Epithelial cell of proximal tubule (primary cell): ENCODE results near the gene ALG14. TPM values are rescaled to one million over a fixed set of nuclear protein-coding genes. Genes with fewer than 3 reads are reported as not detected.

Source experiments
- DNase-seq: peaks from one replicate; pipeline ENCODE4 v3.0.0-alpha.2; 2011; ENCODE audit warnings: low read depth
- H3K4me3 ChIP-seq: 2 replicates; pipeline ENCODE4 v1.5.1; 2011; ENCODE audit warnings: low read depth, mild to moderate bottlenecking, low read length
- CTCF ChIP-seq: conservative IDR thresholded peaks from 2 replicates; pipeline ENCODE4 v1.5.1; 2012; ENCODE audit warnings: low read depth, mild to moderate bottlenecking, low read length
- total RNA-seq: library from RNA; depleted of rRNA; stranded (reverse); fragments of >200 nt; gene quantifications from 2 replicates; pipeline ENCODE4 v1.2.3, GENCODE V29; 2015

The ALG14 gene
- total RNA-seq, 1 donor from 2014 or later, result 1.1 TPM

GRCh38 chr1:94979131-94979530 lies 93.6 kb downstream of the ALG14 start:
- no peak for DNase-seq
- TF ChIP-seq CTCF, result no peak
- no peak overlapping the region for H3K4me3 ChIP-seq

- no peak for TF ChIP-seq CTCF
- DNase-seq, result no peak
- H3K4me3 ChIP-seq, result no peak overlapping the region
Observed at GRCh38 chr1:94978401-94978800, 94.3 kb downstream of the ALG14 start.

- no peak for TF ChIP-seq CTCF
Observed at GRCh38 chr1:94976971-94977548, 95.7 kb downstream of the ALG14 start.

GRCh38 chr1:94974824-94975223 lies 97.9 kb downstream of the ALG14 start:
- no peak for DNase-seq
- H3K4me3 ChIP-seq, result no peak overlapping the region
- no peak for TF ChIP-seq CTCF

More at GRCh38 chr1:94976971-94977548, 95.7 kb downstream of the ALG14 start:
- DNase-seq, result no peak
- H3K4me3 ChIP-seq, result no peak overlapping the region

GRCh38 chr1:94974241-94974640 lies 98.5 kb downstream of the ALG14 start:
- TF ChIP-seq CTCF, result no peak
- peak; percentile 85 for DNase-seq
- no peak overlapping the region for H3K4me3 ChIP-seq

GRCh38 chr1:94973309-94973922 lies 99.3 kb downstream of the ALG14 start:
- H3K4me3 ChIP-seq, result no peak overlapping the region
- DNase-seq, result no peak
- no peak for TF ChIP-seq CTCF

GRCh38 chr1:94971491-94971924 lies 101.2 kb downstream of the ALG14 start:
- DNase-seq, result no peak
- TF ChIP-seq CTCF, result no peak
- no peak overlapping the region for H3K4me3 ChIP-seq
